SK-N-MC (cell line): ENCODE data around the gene RPS6KA3.

Source experiments
- EZH2 ChIP-seq: fragments of 200-600 bp; sonication (generic); IDR thresholded peaks from one replicate; pipeline ENCODE4 v1.6.1; 2017; ENCODE audit warnings: antibody characterized with exemption
- POLR2AphosphoS5 ChIP-seq: IDR thresholded peaks from 2 replicates; pipeline ENCODE4 v1.6.1; 2012; ENCODE audit warnings: mild to moderate bottlenecking, low read depth, low read length, borderline replicate concordance

DNA sequence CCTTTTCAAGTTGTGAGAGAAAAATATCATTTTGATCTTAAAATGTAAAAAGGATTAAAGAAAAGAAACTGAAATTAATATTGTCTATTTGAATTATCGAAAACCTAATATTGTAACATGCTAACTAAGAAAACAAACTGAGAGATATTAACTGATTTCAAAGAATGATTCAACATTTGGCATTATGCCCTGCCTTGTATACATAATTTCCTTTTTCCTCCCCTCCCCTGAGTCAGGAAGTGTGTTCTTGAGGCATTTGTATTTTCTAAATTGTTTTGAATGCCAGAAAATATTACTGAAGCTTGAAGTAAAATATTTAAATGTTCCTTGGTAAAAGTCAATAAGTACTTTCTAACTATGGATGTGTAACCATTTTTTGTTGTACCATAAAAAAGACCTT is 49.4 kb downstream of the RPS6KA3 start:
- TF ChIP-seq EZH2 (no peak), POLR2AphosphoS5 (no peak)
